GM23338 (cell line): ENCODE data around the gene TSPEAR. TPM values are rescaled to one million over a fixed set of nuclear protein-coding genes. Genes with fewer than 3 reads are reported as not detected.
A peak's percentile ranks its signal among the peaks of the same experiment; 100 is the strongest.

Experiments used
- ATAC-seq: fragments of 200-7000 bp; cut with Tn5 transposase; 3 replicates; pipeline ENCODE4 v1.9.1; 2020
- DNase-seq: peaks from one replicate; pipeline ENCODE4 v3.0.0-alpha.2; 2015; ENCODE audit warnings: low spot score
- H2AFZ ChIP-seq: fragments of 200-600 bp; sonication (generic); 2 replicates; pipeline ENCODE4 v1.8.0; 2016; ENCODE audit warnings: antibody characterized with exemption, mild to moderate bottlenecking, moderate library complexity
- H3F3A ChIP-seq: fragments of 200-600 bp; sonication (generic); replicated peaks from 2 replicates; pipeline ENCODE4 v1.8.0; 2017; ENCODE audit warnings: antibody characterized with exemption, mixed run types, low read depth
- H3K27ac ChIP-seq: fragments of 200-600 bp; sonication (generic); 2 replicates; pipeline ENCODE4 v1.6.1; 2016; ENCODE audit warnings: low read depth
- H3K27me3 ChIP-seq: fragments of 200-600 bp; sonication (generic); 2 replicates; pipeline ENCODE4 v1.8.0; 2016; ENCODE audit warnings: mild to moderate bottlenecking, mixed run types, moderate library complexity; ENCODE audit not compliant: insufficient read depth
- H3K36me3 ChIP-seq: fragments of 200-600 bp; sonication (generic); 2 replicates; pipeline ENCODE4 v1.8.0; 2016; ENCODE audit warnings: mild to moderate bottlenecking; ENCODE audit not compliant: insufficient read depth
- H3K4me1 ChIP-seq: fragments of 200-600 bp; sonication (generic); 2 replicates; pipeline ENCODE4 v1.8.0; 2016; ENCODE audit warnings: mild to moderate bottlenecking, moderate library complexity; ENCODE audit not compliant: insufficient read depth
- H3K4me2 ChIP-seq: fragments of 200-600 bp; sonication (generic); 2 replicates; pipeline ENCODE4 v1.7.1; 2017; ENCODE audit warnings: mixed run types
- H3K4me3 ChIP-seq: fragments of 200-600 bp; sonication (generic); 2 replicates; pipeline ENCODE4 v1.6.1; 2016; ENCODE audit warnings: mixed run types
- H3K79me2 ChIP-seq: fragments of 200-600 bp; sonication (generic); replicated peaks from 2 replicates; pipeline ENCODE4 v1.8.0; 2017; ENCODE audit warnings: mild to moderate bottlenecking; ENCODE audit not compliant: insufficient read depth
- H3K9me2 ChIP-seq: fragments of 200-600 bp; sonication (generic); 2 replicates; pipeline ENCODE4 v1.8.0; 2017; ENCODE audit not compliant: insufficient read depth
- H4K20me1 ChIP-seq: fragments of 200-600 bp; sonication (generic); replicated peaks from 2 replicates; pipeline ENCODE4 v1.8.0; 2017; ENCODE audit warnings: mild to moderate bottlenecking; ENCODE audit not compliant: insufficient read depth
- H3K27ac Mint-ChIP-seq: 2 replicates; pipeline ENCODE4 v1.8.0; 2020; ENCODE audit warnings: inconsistent platforms, mild to moderate bottlenecking, moderate library complexity, mixed read lengths
- H3K27me3 Mint-ChIP-seq: 3 replicates; pipeline ENCODE4 v1.8.0; 2022; ENCODE audit warnings: low read depth, mild to moderate bottlenecking, moderate library complexity, mixed read lengths, inconsistent platforms; ENCODE audit not compliant: insufficient read depth, poor library complexity
- H3K36me3 Mint-ChIP-seq: 3 replicates; pipeline ENCODE4 v1.8.0; 2021; ENCODE audit warnings: low read depth, mild to moderate bottlenecking, inconsistent platforms, moderate library complexity, mixed read lengths
- H3K4me1 Mint-ChIP-seq: 3 replicates; pipeline ENCODE4 v1.8.0; 2020; ENCODE audit warnings: mild to moderate bottlenecking, inconsistent platforms, mixed read lengths
- H3K4me3 Mint-ChIP-seq: 3 replicates; pipeline ENCODE4 v1.8.0; 2021; ENCODE audit warnings: moderate library complexity, mild to moderate bottlenecking, inconsistent platforms, mixed read lengths
- H3K9me3 Mint-ChIP-seq: 3 replicates; pipeline ENCODE4 v1.8.0; 2020; ENCODE audit warnings: moderate library complexity, mild to moderate bottlenecking, inconsistent platforms, mixed read lengths
- CREB1 ChIP-seq: fragments of 250-450 bp; sonication (Bioruptor Pico); IDR thresholded peaks from 2 replicates; pipeline ENCODE4 v1.5.0; 2020; ENCODE audit warnings: low read depth, mild to moderate bottlenecking, moderate library complexity
- EZH2 ChIP-seq: fragments of 200-600 bp; sonication (generic); IDR thresholded peaks from one replicate; pipeline ENCODE4 v1.8.0; 2017; ENCODE audit warnings: antibody characterized with exemption, mild to moderate bottlenecking, low read depth; ENCODE audit not compliant: unreplicated experiment
- EZH2phosphoT487 ChIP-seq: fragments of 200-600 bp; sonication (generic); IDR thresholded peaks from one replicate; pipeline ENCODE4 v1.8.1; 2018; ENCODE audit warnings: antibody characterized with exemption; ENCODE audit not compliant: unreplicated experiment
- JUNB ChIP-seq: IDR thresholded peaks from one replicate; pipeline ENCODE4 v1.6.1; 2016; ENCODE audit warnings: antibody characterized with exemption; ENCODE audit not compliant: unreplicated experiment
- NANOG ChIP-seq: IDR thresholded peaks from 2 replicates; pipeline ENCODE4 v1.6.1; 2016; ENCODE audit warnings: antibody characterized with exemption, borderline replicate concordance
- POLR2AphosphoS5 ChIP-seq: IDR thresholded peaks from 2 replicates; pipeline ENCODE4 v1.6.1; 2016; ENCODE audit warnings: antibody characterized with exemption, low read depth
- STAT1 ChIP-seq: IDR thresholded peaks from one replicate; pipeline ENCODE4 v1.6.1; 2016; ENCODE audit warnings: antibody characterized with exemption; ENCODE audit not compliant: unreplicated experiment
- ZNF114 ChIP-seq: fragments of 250-450 bp; sonication (Bioruptor Pico); IDR thresholded peaks from 2 replicates; pipeline ENCODE4 v1.5.0; 2020; ENCODE audit warnings: mild to moderate bottlenecking, moderate library complexity
- ZNF331 ChIP-seq: fragments of 250-450 bp; sonication (Bioruptor Pico); IDR thresholded peaks from 2 replicates; pipeline ENCODE4 v1.5.0; 2020; ENCODE audit warnings: low read depth, mild to moderate bottlenecking, moderate library complexity
- polyA plus RNA-seq: library from polyadenylated mRNA; unstranded; fragments of >200 nt; fragmentation: Nextera tagmentation; extraction: Ambion mirVana; gene quantifications from 2 replicates; pipeline ENCODE4 v1.2.1, GENCODE V29; 2016
- total RNA-seq: library from RNA; depleted of rRNA; stranded (reverse); fragments of >200 nt; shearing (Covaris generic); gene quantifications from 2 replicates; pipeline ENCODE4 v1.2.3, GENCODE V29; 2014
- TF ChIP-seq, protein P1 (sequence below), 2 experiments: fragments of 200-600 bp in 1 of 2; sonication (generic) in 1 of 2; conservative IDR thresholded peaks; 2 replicates each; pipeline versions ENCODE4 v1.5.1 to v1.6.1; 2016 to 2017; ENCODE audit warnings: antibody characterized with exemption in 2 of 2, low read depth in 2 of 2, mild to moderate bottlenecking in 2 of 2, moderate library complexity in 1 of 2
- TF ChIP-seq, protein P2 (sequence below): IDR thresholded peaks from one replicate; pipeline ENCODE4 v1.6.1; 2018; ENCODE audit warnings: antibody characterized with exemption; ENCODE audit not compliant: unreplicated experiment
- TF ChIP-seq, protein P3 (sequence below): IDR thresholded peaks from 2 replicates; pipeline ENCODE4 v1.6.1; 2016; ENCODE audit warnings: antibody characterized with exemption
- TF ChIP-seq, protein P4 (sequence below): fragments of 250-450 bp; sonication (Bioruptor Pico); IDR thresholded peaks from 2 replicates; pipeline ENCODE4 v1.5.0; 2020; ENCODE audit warnings: mild to moderate bottlenecking, moderate library complexity

Gene TSPEAR
- total and polyA plus RNA-seq, 2 experiments from 2014 or later = 0.35 to 0.92 TPM

DNA sequence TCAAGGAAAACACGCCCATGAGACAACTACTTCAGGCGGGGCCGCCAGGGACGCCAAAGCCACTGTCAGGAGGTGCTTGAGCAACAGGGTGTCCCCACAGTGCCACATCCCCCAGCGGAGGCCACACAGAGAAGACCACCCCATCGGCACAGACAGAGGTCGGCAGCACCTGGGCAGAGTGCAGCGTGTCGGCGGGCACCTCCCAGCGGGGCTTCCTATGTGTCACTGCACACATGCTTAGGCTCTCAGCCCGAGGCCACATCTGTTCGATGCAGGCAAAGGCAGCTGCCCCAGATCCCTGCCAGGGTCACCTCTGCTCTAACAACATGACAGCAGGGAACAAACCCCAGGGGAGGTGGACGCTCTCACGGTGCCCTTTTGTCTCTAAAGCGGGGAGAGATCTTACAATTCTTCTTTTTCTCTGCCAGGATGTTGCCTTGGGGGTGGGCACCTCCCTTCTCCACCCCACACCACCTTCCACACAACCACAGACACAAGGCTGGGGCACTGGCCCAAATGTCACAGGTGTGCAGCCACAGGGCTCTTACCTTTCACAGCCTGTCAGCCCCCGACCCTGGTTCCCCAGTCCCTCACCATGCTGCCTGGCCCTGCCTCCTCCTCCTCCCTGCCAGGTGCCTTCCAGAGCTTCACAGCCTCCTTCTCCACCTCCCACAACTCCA lies 95.3 kb downstream of the TSPEAR start:
- no peak for TF ChIP-seq POLR2AphosphoS5
- TF ChIP-seq EZH2phosphoT487 = no peak
- no peak for TF ChIP-seq JUNB
- TF ChIP-seq ZNF114 (CRISPR knock-in tag) = no peak
- TF ChIP-seq, protein P1, sequence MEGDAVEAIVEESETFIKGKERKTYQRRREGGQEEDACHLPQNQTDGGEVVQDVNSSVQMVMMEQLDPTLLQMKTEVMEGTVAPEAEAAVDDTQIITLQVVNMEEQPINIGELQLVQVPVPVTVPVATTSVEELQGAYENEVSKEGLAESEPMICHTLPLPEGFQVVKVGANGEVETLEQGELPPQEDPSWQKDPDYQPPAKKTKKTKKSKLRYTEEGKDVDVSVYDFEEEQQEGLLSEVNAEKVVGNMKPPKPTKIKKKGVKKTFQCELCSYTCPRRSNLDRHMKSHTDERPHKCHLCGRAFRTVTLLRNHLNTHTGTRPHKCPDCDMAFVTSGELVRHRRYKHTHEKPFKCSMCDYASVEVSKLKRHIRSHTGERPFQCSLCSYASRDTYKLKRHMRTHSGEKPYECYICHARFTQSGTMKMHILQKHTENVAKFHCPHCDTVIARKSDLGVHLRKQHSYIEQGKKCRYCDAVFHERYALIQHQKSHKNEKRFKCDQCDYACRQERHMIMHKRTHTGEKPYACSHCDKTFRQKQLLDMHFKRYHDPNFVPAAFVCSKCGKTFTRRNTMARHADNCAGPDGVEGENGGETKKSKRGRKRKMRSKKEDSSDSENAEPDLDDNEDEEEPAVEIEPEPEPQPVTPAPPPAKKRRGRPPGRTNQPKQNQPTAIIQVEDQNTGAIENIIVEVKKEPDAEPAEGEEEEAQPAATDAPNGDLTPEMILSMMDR (conservative IDR thresholded peaks at IDR 0.05; ENCODE audit: low read depth in 2 of 2) = no peak
- TF ChIP-seq, protein P2, sequence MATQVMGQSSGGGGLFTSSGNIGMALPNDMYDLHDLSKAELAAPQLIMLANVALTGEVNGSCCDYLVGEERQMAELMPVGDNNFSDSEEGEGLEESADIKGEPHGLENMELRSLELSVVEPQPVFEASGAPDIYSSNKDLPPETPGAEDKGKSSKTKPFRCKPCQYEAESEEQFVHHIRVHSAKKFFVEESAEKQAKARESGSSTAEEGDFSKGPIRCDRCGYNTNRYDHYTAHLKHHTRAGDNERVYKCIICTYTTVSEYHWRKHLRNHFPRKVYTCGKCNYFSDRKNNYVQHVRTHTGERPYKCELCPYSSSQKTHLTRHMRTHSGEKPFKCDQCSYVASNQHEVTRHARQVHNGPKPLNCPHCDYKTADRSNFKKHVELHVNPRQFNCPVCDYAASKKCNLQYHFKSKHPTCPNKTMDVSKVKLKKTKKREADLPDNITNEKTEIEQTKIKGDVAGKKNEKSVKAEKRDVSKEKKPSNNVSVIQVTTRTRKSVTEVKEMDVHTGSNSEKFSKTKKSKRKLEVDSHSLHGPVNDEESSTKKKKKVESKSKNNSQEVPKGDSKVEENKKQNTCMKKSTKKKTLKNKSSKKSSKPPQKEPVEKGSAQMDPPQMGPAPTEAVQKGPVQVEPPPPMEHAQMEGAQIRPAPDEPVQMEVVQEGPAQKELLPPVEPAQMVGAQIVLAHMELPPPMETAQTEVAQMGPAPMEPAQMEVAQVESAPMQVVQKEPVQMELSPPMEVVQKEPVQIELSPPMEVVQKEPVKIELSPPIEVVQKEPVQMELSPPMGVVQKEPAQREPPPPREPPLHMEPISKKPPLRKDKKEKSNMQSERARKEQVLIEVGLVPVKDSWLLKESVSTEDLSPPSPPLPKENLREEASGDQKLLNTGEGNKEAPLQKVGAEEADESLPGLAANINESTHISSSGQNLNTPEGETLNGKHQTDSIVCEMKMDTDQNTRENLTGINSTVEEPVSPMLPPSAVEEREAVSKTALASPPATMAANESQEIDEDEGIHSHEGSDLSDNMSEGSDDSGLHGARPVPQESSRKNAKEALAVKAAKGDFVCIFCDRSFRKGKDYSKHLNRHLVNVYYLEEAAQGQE = no peak
- TF ChIP-seq, protein P3, sequence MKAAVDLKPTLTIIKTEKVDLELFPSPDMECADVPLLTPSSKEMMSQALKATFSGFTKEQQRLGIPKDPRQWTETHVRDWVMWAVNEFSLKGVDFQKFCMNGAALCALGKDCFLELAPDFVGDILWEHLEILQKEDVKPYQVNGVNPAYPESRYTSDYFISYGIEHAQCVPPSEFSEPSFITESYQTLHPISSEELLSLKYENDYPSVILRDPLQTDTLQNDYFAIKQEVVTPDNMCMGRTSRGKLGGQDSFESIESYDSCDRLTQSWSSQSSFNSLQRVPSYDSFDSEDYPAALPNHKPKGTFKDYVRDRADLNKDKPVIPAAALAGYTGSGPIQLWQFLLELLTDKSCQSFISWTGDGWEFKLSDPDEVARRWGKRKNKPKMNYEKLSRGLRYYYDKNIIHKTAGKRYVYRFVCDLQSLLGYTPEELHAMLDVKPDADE = no peak
- TF ChIP-seq, protein P4, sequence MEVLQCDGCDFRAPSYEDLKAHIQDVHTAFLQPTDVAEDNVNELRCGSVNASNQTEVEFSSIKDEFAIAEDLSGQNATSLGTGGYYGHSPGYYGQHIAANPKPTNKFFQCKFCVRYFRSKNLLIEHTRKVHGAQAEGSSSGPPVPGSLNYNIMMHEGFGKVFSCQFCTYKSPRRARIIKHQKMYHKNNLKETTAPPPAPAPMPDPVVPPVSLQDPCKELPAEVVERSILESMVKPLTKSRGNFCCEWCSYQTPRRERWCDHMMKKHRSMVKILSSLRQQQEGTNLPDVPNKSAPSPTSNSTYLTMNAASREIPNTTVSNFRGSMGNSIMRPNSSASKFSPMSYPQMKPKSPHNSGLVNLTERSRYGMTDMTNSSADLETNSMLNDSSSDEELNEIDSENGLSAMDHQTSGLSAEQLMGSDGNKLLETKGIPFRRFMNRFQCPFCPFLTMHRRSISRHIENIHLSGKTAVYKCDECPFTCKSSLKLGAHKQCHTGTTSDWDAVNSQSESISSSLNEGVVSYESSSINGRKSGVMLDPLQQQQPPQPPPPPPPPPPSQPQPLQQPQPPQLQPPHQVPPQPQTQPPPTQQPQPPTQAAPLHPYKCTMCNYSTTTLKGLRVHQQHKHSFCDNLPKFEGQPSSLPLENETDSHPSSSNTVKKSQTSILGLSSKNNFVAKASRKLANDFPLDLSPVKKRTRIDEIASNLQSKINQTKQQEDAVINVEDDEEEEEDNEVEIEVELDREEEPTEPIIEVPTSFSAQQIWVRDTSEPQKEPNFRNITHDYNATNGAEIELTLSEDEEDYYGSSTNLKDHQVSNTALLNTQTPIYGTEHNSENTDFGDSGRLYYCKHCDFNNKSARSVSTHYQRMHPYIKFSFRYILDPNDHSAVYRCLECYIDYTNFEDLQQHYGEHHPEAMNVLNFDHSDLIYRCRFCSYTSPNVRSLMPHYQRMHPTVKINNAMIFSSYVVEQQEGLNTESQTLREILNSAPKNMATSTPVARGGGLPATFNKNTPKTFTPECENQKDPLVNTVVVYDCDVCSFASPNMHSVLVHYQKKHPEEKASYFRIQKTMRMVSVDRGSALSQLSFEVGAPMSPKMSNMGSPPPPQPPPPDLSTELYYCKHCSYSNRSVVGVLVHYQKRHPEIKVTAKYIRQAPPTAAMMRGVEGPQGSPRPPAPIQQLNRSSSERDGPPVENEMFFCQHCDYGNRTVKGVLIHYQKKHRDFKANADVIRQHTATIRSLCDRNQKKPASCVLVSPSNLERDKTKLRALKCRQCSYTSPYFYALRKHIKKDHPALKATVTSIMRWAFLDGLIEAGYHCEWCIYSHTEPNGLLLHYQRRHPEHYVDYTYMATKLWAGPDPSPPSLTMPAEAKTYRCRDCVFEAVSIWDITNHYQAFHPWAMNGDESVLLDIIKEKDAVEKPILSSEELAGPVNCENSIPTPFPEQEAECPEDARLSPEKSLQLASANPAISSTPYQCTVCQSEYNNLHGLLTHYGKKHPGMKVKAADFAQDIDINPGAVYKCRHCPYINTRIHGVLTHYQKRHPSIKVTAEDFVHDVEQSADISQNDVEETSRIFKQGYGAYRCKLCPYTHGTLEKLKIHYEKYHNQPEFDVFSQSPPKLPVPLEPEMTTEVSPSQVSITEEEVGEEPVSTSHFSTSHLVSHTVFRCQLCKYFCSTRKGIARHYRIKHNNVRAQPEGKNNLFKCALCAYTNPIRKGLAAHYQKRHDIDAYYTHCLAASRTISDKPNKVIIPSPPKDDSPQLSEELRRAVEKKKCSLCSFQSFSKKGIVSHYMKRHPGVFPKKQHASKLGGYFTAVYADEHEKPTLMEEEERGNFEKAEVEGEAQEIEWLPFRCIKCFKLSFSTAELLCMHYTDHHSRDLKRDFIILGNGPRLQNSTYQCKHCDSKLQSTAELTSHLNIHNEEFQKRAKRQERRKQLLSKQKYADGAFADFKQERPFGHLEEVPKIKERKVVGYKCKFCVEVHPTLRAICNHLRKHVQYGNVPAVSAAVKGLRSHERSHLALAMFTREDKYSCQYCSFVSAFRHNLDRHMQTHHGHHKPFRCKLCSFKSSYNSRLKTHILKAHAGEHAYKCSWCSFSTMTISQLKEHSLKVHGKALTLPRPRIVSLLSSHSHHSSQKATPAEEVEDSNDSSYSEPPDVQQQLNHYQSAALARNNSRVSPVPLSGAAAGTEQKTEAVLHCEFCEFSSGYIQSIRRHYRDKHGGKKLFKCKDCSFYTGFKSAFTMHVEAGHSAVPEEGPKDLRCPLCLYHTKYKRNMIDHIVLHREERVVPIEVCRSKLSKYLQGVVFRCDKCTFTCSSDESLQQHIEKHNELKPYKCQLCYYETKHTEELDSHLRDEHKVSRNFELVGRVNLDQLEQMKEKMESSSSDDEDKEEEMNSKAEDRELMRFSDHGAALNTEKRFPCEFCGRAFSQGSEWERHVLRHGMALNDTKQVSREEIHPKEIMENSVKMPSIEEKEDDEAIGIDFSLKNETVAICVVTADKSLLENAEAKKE (CRISPR knock-in tag) = no peak
- no peak for TF ChIP-seq ZNF331
- no peak for TF ChIP-seq EZH2
- no peak for TF ChIP-seq CREB1 (CRISPR knock-in tag)
- no peak for TF ChIP-seq STAT1
- TF ChIP-seq NANOG = no peak
- no peak for DNase-seq
- peaks cover 25% of the 10 kb centered on the region for H3K36me3 Mint-ChIP-seq
- H3K79me2 ChIP-seq = no peaks in the 10 kb centered on the region
- no peak overlapping the region for H3K27ac Mint-ChIP-seq
- H3K36me3 ChIP-seq = no peaks in the 10 kb centered on the region
- H3K27me3 ChIP-seq = no peaks in the 10 kb centered on the region
- H3K27me3 Mint-ChIP-seq = peaks cover 11% of the 10 kb centered on the region
- H3K4me1 ChIP-seq = no peaks in the 10 kb centered on the region
- H3K4me3 ChIP-seq = no peak overlapping the region
- no peak overlapping the region for H3K27ac ChIP-seq
- H3K4me2 ChIP-seq = no peak overlapping the region
- H3K4me1 Mint-ChIP-seq = peaks cover 23% of the 10 kb centered on the region
- no peaks in the 10 kb centered on the region for H3K9me2 ChIP-seq
- ATAC-seq = no peak
- no peak overlapping the region for H3K4me3 Mint-ChIP-seq
- no peaks in the 10 kb centered on the region for H4K20me1 ChIP-seq
- H3F3A ChIP-seq = no peaks in the 10 kb centered on the region
- peaks cover 41% of the 10 kb centered on the region for H3K9me3 Mint-ChIP-seq
- H2AFZ ChIP-seq = peak overlapping the region; percentile 47; the same call in 1 of the 2 replicates
